ENCODE measurements around the gene SLC2A4RG.
A peak's percentile ranks its signal among the peaks of the same experiment; 100 is the strongest.

GRCh38 chr20:63696628-63697356, 42.8 kb upstream of the SLC2A4RG start, which contains the start of gene TNFRSF6B:
- TF ChIP-seq CTCF (IDR thresholded peaks at IDR 0.05 in 8 of 11, conservative IDR thresholded peaks at IDR 0.05 in 3 of 11) (no peak), POLR2A (IDR thresholded peaks at IDR 0.05) (no peak), POLR2AphosphoS5 (IDR thresholded peaks at IDR 0.05) (peak; percentile 64 to 86 (median 71))

All from spleen (tissue), 7 donors.